GM19023 (cell line): ENCODE measurements around the gene CNNM2.
"Not testable (repeated sequence)": the region's sequence is repeated elsewhere in the genome, so short reads cannot be mapped to it uniquely, and the experiment has no call there.

Experiments used
- ATAC-seq: cut with Tn5 transposase; IDR thresholded peaks from one replicate; pipeline ENCODE4 v1.9.1; 2021; ENCODE audit warnings: mild to moderate bottlenecking, moderate library complexity; ENCODE audit not compliant: unreplicated experiment

CNNM2 gene

DNA sequence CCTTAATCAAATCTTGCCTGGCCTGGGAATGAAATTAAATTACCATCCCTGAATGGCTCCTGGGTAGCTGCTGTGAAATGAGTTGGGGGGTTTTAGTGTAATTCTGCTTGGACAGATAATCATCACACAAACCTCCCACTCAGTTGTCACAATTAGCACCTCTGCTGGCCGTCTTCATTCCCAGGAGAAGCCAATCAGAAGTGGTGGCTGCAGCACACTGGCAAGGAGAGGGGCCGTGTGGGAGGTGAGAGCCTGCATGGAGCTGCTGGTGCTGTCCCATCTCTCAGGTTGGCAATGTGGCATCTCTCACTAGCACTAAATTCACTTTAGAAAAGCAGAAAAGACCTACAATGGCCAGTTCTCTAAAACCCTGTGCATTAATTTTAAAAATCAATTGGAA, 182.5 kb downstream of the CNNM2 start:
- no peak for ATAC-seq

DNA sequence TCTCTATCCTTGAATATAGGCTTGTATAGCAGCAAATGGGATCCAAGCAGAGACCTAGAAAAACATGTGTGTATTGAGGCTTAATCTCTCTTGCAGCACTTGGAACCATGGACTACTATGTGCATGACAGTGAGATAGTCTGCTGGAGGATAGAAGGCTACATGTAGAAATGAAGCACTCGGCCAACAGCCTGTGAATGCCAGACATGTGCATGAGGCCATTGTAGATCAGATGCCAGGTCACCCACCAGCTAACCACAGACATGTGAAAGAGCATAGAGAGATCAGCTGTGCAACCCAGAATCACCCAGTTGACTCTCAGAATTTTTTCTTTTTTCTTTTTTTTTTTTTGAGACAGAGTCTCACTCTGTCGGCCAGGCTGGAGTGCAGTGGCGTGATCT, 184.1 kb downstream of the CNNM2 start:
- no peak for ATAC-seq

DNA sequence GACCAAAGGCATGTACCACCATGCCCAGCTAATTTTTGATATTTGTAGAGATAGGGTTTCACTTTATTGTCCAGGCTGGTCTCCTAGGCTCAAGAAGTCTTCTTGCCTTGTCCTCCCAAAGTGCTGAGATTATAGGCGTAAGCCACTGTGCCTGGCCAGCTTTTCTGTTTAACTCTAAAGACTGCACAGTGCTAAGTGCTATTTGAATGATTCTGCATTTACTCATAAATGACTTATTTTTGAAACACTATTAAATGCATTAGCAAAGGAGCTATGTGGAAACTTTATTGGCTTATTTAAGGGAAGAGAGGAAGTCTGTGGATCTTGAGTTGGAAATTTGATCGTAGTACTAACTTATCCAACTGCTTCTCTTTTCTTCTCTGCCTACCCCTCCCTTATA, 185.9 kb downstream of the CNNM2 start:
- ATAC-seq: no peak

DNA sequence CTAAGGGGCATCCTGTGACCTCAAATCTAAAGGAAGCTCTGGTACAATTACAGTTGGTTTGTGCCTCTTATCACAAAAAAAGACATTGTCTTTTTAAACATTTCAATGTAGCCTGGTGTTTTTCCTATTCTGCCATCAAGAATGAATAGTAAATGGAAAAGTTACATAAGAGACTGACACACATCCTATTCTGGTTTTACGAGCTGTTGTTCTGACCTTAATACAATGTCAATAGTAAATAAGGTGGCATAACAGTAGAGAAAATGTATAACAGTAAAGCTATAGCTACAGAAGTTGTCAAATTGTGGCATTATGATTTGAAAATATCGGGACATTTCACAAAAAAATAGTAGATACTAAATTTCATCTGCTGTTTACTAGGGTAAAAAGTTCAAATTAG, 186.6 kb downstream of the CNNM2 start:
- ATAC-seq: no peak

DNA sequence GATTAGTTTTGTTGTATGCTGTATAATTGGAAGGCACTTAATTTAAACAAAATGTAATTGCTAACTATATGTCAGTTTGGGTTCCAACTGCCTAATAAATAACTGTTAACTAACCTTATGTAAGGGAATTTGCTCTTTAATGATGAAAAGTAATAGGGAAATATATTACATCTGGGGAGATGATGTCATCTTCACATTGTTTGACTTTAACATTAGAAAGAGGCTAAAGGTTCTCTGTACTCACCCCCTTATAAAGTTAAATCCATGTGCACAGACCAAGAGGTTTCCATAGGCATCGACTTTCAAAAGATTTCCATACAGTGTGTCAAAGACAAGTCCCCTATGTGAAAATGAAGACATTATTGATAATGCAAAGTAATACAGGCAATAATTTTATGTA, 187.4 kb downstream of the CNNM2 start:
- no peak for ATAC-seq

DNA sequence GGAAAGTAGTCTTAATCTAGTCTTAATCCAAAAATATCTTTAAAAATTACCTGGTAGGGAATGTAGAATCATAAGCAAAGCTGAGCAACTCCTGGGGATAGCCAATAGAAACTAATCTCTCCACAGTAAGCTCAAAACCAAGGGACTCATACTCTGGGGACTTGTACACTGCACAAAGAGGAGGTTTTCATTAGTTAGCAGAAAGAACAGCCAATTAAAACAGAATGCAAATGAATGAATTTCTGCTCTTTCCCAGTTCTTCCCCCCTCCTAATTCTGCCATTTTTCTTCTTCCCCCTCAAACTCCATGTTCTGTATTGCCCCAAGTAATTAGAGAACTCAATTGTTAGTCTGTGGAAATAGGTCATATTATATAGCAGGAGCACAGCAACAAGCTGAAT, 188.4 kb downstream of the CNNM2 start:
- no peak for ATAC-seq

DNA sequence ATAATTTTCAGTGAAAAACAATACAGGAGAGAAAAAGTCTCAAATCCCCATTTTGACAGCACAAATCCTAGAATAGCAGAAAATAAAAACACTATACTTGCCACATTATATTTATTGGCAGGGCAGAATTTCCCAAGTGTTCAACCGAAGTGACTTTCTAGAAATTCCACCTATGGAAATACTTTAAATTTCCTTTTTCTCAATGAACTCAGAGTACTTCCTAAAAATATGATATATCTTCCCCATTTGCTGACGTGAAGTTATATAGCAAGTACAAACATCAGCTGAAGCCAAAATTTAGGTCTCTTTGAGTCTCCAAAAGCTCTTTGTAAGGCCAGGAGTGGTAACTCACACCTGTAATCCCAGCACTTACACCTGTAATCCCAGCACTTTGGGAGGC, 191.7 kb downstream of the CNNM2 start:
- no peak for ATAC-seq

DNA sequence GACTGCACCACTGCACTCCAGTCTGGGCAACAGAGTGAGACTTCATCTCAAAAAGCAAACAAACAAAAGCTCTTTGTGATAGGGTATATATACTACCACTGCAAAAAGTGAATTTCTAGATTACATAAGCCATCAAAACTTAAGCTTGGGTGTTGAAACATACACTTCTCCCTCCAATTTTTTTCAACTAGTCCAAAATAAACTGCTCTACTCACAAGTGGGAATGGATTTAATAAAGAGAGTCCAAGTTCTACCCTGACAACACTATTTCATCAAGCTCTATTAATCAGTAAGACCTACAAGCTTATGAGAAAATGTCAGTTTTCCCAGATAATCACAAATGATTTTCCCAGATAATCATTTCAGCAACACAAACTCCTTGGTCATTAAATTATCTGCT, 192.3 kb downstream of the CNNM2 start:
- ATAC-seq: no peak

DNA sequence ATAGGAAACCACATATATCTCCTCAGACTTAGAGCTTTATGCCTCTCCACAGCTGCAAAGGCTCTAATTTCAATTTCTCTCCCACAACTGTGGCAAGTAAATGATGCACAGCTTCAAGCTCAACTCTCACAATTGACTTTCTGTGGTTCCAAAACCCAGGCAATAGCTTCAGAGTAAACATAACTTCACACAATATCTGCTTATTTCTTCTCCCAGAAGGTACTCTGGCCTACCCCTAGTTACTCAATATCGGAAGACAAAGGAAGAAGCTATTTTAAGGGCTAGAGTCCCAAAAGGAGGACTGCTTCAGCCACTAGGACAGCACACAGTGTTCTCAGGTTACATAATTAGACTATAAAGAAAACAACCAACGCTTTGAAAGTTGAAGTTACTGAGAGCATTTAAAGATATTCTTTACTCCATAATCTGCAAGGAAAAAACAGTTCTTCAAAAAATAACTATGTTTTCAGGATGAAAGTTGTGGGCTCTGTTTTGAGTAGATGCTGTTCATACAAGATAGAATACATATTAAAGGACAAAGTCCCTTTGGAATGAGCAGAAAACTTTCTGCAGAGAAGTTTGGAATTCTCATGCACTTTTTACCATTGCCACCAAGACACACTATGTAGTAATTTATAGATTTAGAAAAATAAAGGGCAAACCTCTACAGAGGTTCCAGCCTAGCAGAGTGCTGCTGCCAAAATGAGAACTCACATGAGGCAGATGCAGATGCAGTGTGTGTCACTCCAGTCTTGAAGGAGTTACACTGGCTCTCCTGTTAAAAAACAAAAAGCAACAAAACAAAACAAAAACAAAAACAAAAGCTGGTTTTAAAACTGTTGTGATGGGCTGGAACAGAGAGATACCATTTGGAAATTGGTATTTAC, 193.2 kb downstream of the CNNM2 start:
- ATAC-seq: peak; percentile 64

DNA sequence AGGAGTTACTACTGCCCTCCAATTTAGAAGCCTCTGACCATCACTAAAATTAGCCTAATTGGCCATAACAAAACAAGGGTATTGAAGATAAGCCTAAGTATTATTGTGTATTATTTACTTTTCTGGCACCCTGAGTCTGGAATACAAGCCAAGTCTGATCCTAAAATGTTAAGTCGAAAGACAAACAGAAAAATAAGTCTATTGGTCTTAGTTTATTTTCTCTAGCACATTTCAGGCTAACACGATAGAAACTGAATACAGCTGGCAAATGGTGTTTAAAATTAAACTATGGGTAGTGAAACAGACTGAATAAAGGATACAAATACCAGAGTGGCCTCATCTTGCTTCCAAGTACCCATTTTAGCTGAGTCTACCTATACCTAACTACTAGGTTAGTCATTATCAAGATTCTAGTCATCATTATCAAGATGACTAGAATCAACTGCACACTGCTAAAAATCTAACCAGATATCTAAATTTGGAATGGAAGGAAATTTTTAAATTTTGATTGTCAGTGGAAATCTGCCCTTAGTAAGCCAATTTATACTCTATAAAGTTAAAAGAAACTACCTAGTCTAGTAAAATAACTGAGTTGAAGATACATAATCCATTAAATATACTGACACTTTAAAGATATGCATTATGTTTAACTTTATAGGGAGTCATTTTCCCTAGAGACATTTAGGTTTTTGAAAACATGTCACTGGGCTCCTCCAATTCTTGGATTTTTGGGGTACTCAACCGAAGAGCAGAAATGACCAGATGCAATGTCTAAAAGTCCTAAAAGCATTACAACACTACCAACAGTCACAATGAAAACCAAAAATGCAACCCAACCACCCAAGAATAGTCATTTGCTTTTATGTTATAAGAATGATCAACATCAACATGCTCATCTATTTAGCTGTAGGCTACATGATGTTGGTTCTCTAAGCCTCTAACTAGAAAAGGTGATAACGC, 194.1 kb downstream of the CNNM2 start:
- peak; percentile 53 for ATAC-seq

DNA sequence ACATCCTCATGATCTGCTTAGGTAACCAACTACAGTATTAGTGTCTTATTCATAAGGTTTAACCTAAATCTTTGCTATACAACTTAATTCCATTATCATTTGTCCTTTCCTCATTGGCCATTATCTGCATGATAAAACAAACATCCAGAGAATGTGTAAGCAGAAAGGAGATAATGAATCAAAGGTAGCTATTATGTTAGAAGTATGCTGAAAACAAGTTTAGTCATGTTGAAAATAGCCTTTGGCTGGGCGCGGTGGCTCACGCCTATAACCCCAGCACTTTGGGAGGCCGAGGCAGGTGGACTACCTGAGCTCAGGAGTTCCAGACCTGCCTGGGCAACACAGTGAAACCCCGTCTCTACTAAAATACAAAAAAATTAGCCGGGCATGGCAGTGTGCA, 196.8 kb downstream of the CNNM2 start:
- no peak for ATAC-seq

DNA sequence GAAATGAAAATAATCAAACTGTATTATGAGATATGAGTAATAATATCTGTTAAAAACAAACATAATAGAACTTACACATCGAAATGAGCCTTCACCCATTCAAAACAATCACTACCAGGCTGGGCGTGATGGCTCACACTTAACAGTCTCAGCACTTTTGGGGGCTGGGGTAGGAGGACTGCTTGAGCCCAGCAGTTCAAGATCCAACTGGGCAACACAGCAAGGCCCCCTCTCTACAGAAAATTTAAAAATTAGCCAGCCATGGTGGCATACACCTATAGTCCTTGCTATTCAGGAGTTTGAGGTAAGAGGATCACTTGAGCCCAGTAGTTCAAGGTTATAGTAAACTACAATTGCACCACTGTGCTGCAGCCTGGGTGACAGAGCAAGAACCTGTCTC, 199.2 kb downstream of the CNNM2 start:
- ATAC-seq: no peak

DNA sequence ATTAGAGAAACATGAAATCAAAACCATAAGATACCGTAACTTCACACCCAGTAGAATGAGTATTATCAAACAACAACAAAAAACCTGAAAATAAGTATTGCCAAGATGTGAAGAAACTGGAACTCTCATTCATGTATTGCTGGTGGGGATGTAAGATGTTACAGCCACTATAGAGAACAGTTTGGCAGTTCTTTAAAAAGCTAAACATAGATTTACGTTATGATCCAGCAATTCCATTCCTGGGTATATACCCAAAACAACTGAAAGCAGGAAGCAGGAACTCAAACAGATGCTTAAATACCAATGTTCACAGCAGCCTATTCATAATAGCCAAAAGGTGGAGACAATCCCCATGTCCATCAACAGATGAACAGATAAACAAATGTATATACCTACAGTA, 202.5 kb downstream of the CNNM2 start:
- ATAC-seq: no peak

DNA sequence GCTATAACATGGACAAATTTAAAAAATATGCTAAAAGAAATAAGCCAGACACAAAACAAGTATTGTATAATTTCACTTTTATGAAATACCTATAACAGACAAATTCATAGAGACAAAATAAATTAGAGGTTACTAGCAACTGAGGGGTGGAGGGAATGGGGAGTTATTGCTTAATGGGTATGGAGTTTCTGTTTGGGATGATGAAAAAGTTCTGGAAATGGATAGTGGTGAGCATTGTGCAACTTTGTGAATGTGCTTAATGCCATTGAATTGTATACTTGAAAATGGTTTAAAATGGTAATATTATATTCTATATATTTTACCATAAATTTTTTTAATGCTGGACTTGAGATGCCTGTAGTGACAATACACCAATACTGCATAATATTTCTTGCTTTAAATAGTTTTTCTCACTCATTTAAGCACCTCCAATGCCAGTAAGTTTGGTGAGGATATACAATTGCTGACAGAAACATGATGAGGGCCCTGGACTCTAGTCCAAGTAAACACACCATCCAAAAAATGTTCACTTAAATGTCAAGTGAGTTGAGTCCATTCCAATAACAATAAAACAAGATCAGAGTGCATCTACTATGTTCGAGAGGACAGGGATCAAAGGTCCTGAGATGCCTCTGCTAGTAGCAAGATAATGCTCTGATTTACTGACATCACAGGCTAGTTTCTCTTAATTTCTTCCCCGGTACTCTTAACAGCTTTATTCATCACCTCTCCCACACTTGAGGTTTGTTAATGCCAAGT, 203.1 kb downstream of the CNNM2 start:
- ATAC-seq: no peak

DNA sequence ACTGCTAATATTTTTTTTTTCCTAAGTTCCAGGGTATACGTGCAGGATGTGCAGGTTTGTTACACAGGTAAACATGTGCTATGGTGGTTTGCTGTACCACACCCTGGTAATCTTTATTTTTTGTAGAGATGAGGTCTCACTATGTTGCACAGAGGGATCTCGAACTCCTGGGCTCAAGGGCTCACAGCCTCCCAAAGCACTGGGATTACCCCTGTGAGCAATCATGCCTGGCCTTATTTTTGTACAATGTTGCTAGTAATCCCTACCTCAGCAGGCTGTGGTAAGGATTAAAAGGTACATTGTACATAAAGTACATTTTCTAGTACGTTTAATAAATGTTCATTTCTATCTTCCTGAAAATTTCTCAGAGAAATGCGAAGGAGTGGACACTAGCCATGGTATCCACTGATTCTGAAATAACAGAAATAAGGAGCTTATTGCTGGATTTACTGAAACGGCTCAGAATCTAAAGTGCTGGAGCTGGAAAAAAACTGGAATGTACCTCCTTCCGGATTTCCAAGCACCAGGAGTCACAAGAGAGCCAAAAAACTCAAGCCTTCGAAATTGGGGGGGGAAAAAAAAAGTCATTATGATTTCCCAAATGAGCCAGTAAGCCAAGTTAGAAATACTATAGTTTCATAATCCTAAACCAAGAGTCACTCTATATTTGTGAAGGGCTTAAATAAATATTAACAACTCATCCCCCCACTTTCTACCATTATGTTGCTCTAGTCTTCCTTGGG, 205.4 kb downstream of the CNNM2 start:
- ATAC-seq: no peak

DNA sequence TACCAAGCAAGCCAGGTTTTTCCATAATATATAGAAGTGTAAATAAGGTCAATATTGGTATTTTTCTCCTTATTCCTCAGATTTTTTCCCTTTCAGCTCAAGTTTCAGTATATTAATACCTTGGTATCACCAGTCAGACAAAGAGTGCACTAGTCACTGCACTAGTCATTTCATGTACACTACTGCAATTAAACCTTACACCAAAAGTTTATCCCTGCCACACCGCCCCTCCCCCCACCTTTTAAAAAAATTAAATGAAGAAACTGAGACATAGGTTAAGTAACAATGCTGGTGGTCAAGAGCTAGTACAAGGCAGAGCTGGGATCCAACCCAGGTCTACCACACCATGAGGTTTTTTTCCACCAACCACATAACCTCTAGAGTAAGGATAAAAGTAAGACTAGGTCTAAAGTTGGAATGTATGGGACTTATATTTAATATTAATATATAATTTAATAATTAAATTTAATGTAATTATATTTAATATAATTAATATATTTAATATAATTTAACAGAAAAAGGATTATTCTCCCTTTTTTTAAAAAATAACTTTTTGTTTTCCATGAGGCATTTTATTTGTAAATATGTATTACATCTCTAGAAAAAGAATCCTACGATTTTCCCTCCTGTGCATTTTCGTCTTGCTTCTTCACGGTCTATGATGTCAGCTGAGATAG, 206.5 kb downstream of the CNNM2 start:
- no peak for ATAC-seq

DNA sequence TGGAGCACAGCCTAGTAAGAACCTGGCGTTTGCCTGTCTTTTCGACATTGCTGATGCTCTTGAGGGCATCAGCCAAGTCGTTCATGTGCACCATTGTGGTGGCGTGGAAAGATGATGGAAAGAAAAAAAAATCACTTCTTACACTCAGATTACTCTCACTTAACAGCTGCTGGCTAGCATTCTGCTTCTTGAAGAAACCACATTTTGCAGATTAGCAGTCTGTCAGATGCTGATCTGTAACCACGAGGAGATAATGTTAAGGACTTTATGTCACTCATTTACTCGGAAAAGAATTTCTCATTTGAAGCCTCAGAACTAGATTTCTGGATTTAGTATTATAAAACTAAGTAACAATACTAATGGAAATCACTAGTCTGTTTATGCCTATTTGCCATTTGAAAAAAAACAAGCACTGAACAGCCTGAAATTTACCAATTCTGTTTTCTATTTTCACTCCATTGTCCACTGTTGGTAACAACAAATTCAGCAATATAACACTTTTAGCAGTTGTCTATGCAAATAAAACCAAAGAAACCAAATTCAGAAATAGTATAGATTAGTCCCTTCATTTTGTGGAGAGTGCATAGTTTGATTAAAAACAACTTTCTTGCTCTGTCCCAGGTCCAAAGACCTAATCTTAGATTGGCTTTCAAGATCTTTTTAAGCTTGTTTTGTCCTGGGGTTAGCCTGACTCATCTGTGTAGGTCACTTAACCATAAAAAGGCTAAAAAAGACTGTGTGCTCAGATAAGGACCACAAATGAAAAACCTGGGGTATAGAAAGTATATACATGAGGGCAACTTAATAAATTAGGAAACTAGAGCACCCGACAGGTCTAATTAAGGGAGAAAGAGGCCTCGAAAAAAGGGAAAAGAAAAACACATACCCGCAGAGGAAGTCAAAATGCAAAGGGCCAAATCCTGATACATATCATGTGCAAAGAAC, 207.5 kb downstream of the CNNM2 start:
- ATAC-seq: peak; percentile 81

DNA sequence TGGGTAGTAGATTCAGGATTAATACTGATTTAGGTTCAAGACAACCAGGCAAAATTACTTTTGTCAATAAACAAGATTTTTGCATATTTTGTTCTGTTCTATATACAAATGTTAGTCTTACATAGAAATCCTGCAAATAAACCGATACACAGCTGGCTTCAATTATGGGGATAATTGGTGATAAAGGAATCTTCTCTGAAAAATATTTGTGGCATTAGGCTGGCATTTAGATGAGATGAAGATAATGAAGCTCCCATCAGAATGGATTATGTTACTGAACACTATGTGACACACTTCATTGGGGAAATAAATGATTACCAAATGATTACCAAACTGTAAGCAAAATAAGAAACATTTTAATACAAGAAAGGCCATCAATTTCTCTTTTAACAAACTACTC, 209.1 kb downstream of the CNNM2 start:
- no peak for ATAC-seq

DNA sequence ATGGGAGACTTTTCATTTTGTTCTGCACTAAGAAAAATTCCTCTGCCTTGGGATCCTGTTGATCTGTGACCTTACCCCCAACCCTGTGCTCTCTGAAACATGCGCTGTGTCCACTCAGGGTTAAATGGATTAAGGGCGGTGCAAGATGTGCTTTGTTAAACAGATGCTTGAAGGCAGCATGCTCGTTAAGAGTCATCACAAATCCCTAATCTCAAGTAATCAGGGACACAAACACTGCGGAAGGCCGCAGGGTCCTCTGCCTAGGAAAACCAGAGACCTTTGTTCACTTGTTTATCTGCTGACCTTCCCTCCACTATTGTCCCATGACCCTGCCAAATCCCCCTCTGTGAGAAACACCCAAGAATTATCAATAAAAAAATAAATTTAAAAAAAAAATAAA, 212.1 kb downstream of the CNNM2 start:
- not testable (repeated sequence) for ATAC-seq
